Kidney (tissue), 14 donors: ENCODE measurements around the gene STIM1. TPM values are rescaled to one million over a fixed set of nuclear protein-coding genes. Genes with fewer than 3 reads are reported as not detected.

Source experiments
- DNase-seq, 5 donors: peaks; one replicate each; pipeline ENCODE4 v3.0.0-alpha.2; 2013 to 2020
- FAIRE-seq: peaks from 2 replicates; lab custom pipeline; 2012; peaks lifted over from hg19 to GRCh38; lab: Jason Lieb, UNC
- H3K27ac ChIP-seq, 2 donors: one replicate each; pipeline ENCODE4 v1.7.0; 2013; ENCODE audit warnings: low read depth in 2 of 2, low read length in 2 of 2, inconsistent platforms in 1 of 2
- H3K27me3 ChIP-seq: one replicate; pipeline ENCODE4 v1.7.1; 2013; ENCODE audit warnings: low read length, inconsistent platforms; ENCODE audit not compliant: control insufficient read depth, insufficient read depth
- H3K36me3 ChIP-seq, 3 donors: one replicate each; pipeline versions ENCODE4 v1.7.0 to v1.7.1; 2013; ENCODE audit warnings: low read length in 3 of 3, control low read depth in 1 of 3, inconsistent platforms in 1 of 3; ENCODE audit not compliant: insufficient read depth in 3 of 3, control insufficient read depth in 2 of 3
- H3K4me1 ChIP-seq, 3 donors: one replicate each; pipeline versions ENCODE4 v1.7.0 to v1.7.1; 2013; ENCODE audit warnings: low read length in 3 of 3, inconsistent platforms in 1 of 3, low read depth in 1 of 3; ENCODE audit not compliant: control insufficient read depth in 2 of 3, insufficient read depth in 2 of 3
- H3K4me3 ChIP-seq, 3 donors: one replicate each; pipeline versions ENCODE4 v1.7.0 to v1.8.1; 2013; ENCODE audit warnings: low read length in 3 of 3, control low read depth in 1 of 3, inconsistent platforms in 1 of 3
- H3K9ac ChIP-seq, 3 donors: one replicate each; pipeline versions ENCODE4 v1.7.0 to v1.7.1; 2013; ENCODE audit warnings: low read length in 3 of 3, control low read depth in 1 of 3, inconsistent platforms in 1 of 3
- H3K9me3 ChIP-seq, 3 donors: one replicate each; pipeline versions ENCODE4 v1.7.0 to v1.7.1; 2013; ENCODE audit warnings: low read length in 3 of 3, control low read depth in 1 of 3, inconsistent platforms in 1 of 3; ENCODE audit not compliant: control insufficient read depth in 2 of 3, insufficient read depth in 1 of 3
- CTCF ChIP-seq: IDR thresholded peaks from 3 replicates; pipeline ENCODE4 v1.5.1; 2012; ENCODE audit warnings: mild to moderate bottlenecking, moderate library complexity, borderline replicate concordance; ENCODE audit not compliant: insufficient read depth; ENCODE audit errors: extremely low read depth
- intact Hi-C: fragments of 100-400 bp; cut with DNase I; formaldehyde crosslinking; loops from one replicate; pipeline ENCODE4 v1.11.1; 2022
- polyA plus RNA-seq: library from polyadenylated mRNA; stranded (reverse); fragments of 350-450 nt; fragmentation: Illumina TruSeq; extraction: RNeasy Lipid Tissue Mini Kit (QIAGEN cat#74804); gene quantifications from one replicate; pipeline ENCODE4 v1.2.3, GENCODE V29; 2014; ENCODE audit warnings: low read depth, low replicate concordance; ENCODE audit not compliant: insufficient read depth
- total RNA-seq: library from RNA; stranded (reverse); fragmentation: NEBNext Ultra II Directional; extraction: Animal tissue kit (Norgen Biotek cat#: 25700); gene quantifications from one replicate; pipeline ENCODE4 v1.2.1, GENCODE V29; 2021
- donor health status: control.
- donor health status: control.
- donor health status: control.
- donor health status: control.
- donor health status: control.
- donor health status: DM: yes; HTN: yes; CAD: no.
- donor health status: Normal renal cell carcinoma (clear cell type).

The STIM1 gene
- total and polyA plus RNA-seq, 2 donors from 2014 or later = 15.7 to 68.0 TPM

DNA sequence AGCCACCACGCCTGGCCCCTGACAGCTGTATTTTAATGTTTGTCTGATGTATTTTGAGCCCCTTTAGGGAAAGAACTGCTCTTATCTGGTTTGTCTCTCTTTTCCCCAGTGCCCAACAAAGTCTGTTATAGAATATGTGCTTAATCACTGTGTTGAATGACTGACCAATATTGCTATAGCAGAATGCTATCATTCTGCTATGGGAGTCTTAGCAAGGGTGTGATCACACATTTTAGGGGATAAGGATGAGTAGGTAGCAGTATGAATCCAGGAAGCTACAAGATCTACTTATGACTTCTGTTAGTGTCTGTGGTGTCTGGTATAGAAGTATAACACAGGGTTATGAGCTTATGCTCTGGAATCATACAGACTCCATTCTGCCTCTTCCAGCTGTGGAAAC lies 121.6 kb downstream of the STIM1 start:
- TF ChIP-seq CTCF = no peak
- FAIRE-seq (no peak), DNase-seq (no peak)
- Histone ChIP-seq H3K36me3 (no peaks in the 10 kb centered on the region), H3K27me3 (no peaks in the 10 kb centered on the region), H3K4me3 (no peak overlapping the region), H3K27ac (no peak overlapping the region), H3K4me1 (no peaks in the 10 kb centered on the region), H3K9me3 (no peaks in the 10 kb centered on the region), H3K9ac (no peak overlapping the region)
- intact Hi-C loops = no loop called here

GRCh38 chr11:3981084-3981633 lies 125.7 kb downstream of the STIM1 start:
- H3K9me3 ChIP-seq = no peaks in the 10 kb centered on the region
- DNase-seq (no peak), FAIRE-seq (no peak)
- H3K27ac ChIP-seq = peak overlapping the region in 1 of 2 donors; percentile 9
- no peak for TF ChIP-seq CTCF
- H3K4me1 ChIP-seq = no peaks in the 10 kb centered on the region
- H3K27me3 ChIP-seq = no peaks in the 10 kb centered on the region
- H3K9ac ChIP-seq = no peak overlapping the region
- no peaks in the 10 kb centered on the region for H3K36me3 ChIP-seq
- intact Hi-C loops = no loop called here
- H3K4me3 ChIP-seq = no peak overlapping the region

- DNase-seq (no peak), FAIRE-seq (no peak)
- no peaks in the 10 kb centered on the region for H3K9me3 ChIP-seq
- no peaks in the 10 kb centered on the region for H3K27me3 ChIP-seq
- intact Hi-C loops = no loop called here
- H3K4me3 ChIP-seq = no peak overlapping the region
- H3K9ac ChIP-seq = no peak overlapping the region
- no peak for TF ChIP-seq CTCF
- H3K27ac ChIP-seq = no peak overlapping the region
- no peaks in the 10 kb centered on the region for H3K36me3 ChIP-seq
- H3K4me1 ChIP-seq = no peaks in the 10 kb centered on the region
Observed at GRCh38 chr11:3982431-3982830, 127.0 kb downstream of the STIM1 start.

- Histone ChIP-seq H3K36me3 (no peaks in the 10 kb centered on the region), H3K9ac (no peak overlapping the region), H3K4me3 (no peak overlapping the region), H3K27ac (no peak overlapping the region), H3K27me3 (no peaks in the 10 kb centered on the region), H3K4me1 (no peaks in the 10 kb centered on the region), H3K9me3 (no peaks in the 10 kb centered on the region)
- DNase-seq (no peak), FAIRE-seq (no peak)
- TF ChIP-seq CTCF = no peak
- intact Hi-C loops = no loop called here
Observed at GRCh38 chr11:3983101-3983500, 127.6 kb downstream of the STIM1 start.
